Measurements from ENCODE around the gene MANEAL.
A peak's percentile ranks its signal among the peaks of the same experiment; 100 is the strongest.

The MANEAL gene

DNA sequence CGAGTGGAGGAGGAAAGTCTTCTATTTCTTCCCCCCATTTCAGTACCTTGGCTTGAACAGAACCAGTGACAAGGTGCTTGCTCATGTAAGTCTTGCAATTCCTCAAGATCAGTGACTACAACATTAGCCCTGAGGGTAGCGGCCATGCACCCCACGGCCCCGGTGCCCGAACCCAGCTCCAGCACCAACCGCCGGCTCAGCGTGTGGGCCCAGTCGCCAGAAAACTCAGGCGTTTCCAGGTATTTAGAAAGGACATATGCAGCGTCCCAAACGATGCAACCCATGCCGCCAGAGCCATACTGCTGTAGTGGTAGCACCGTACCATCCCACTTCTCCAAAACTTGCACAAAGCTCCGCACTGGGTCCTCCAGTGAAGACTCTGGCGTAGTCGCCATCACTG is 11.2 kb upstream of the MANEAL start:
- no peak for DNase-seq (ENCODE audit: low spot score)

- no peak for DNase-seq (ENCODE audit: low spot score)
These were observed 532 bp upstream of the MANEAL start for GRCh38 chr1:37792943-37793686.

GRCh38 chr1:37794372-37795339 is 1.0 kb downstream of the MANEAL start:
- peak; percentile 50 for DNase-seq (ENCODE audit: low spot score)

- peak; percentile 87 for DNase-seq (ENCODE audit: low spot score)
These were observed 1.9 kb downstream of the MANEAL start for GRCh38 chr1:37795340-37796125.

DNA sequence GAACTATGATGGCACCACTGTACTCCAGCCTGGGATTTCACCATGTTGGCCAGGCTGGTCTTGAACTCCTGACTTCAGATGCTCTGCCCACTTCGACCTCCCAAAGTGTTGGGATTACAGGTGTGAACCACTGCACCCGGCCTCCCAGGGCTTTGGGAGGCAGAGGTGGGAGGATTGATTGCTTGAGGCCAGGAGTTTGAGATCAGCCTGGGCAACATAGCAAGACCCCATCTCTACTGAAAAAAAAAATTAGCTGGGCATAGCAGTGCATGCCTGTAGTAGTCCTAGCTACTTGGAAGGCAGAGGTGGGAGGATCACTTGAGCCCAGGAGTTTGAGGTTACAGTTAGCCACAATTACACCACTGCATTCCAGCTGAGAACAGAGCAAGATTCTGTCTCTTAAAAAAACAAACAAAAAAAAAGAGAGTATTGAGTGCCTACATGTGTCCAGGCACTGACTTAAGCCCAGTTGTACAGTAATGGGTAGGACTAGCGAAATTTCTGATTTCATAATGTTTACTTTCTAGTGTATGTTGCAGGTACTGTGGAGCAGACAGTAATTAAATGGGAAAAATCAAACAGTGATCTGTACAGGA is 4.2 kb downstream of the MANEAL start:
- DNase-seq (ENCODE audit: low spot score): no peak

- DNase-seq (ENCODE audit: low spot score): no peak
These were observed 8.8 kb downstream of the MANEAL start for GRCh38 chr1:37802439-37802838.

GRCh38 chr1:37807220-37807554 is 13.5 kb downstream of the MANEAL start:
- no peak for DNase-seq (ENCODE audit: low spot score)

DNA sequence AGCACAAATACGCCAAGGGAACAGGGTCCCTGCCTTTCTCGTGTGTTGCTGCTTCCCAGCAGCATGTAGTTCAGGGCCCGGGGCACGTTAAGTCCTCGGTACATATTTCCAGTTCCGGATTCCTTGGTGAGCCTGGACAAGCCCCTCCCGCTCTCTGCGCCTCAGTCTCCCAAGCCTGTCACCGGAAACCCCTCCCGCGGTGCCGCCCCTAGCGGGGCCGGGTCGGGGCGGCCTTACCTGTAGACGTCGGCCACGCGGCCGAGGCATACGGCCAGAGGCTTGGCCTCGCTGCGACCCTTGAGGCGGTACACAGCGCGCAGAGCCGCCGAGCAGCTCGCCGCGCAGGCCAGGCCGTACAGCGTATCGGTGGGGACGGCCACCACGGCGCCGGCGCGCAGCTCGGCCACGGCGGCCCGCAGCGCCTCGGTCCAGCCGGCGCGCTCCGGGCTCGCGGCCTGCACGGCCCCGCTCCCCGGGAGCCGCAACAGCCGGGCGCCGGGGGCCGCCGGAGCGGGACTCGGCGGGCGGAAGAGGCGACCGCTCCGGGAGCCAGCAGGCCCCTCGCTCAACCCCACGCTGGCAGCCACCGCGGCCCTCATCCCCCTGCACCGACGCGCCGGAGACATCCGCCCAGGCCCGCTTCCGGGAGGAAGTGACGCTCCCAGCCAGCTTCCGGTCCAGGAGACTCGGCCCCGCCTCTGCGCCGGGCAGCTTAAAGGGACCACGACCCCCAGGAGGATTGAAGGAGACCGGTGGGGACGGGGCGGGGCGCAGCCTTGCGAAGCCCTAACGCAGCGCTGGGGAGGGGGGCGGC is 14.1 kb downstream of the MANEAL start, which contains the start of the genes C1orf122 and YRDC:
Gene C1orf122, plus strand, starts transcription at position 236 of the 814 bp plus-strand sequence. CDS start 615 bp downstream, outside the sequence.
Gene YRDC, minus strand, starts transcription at position 654 of the 814 bp plus-strand sequence. Its CDS starts 28 bp downstream, at position 626.
- DNase-seq (ENCODE audit: low spot score): peak; percentile 96

DNA sequence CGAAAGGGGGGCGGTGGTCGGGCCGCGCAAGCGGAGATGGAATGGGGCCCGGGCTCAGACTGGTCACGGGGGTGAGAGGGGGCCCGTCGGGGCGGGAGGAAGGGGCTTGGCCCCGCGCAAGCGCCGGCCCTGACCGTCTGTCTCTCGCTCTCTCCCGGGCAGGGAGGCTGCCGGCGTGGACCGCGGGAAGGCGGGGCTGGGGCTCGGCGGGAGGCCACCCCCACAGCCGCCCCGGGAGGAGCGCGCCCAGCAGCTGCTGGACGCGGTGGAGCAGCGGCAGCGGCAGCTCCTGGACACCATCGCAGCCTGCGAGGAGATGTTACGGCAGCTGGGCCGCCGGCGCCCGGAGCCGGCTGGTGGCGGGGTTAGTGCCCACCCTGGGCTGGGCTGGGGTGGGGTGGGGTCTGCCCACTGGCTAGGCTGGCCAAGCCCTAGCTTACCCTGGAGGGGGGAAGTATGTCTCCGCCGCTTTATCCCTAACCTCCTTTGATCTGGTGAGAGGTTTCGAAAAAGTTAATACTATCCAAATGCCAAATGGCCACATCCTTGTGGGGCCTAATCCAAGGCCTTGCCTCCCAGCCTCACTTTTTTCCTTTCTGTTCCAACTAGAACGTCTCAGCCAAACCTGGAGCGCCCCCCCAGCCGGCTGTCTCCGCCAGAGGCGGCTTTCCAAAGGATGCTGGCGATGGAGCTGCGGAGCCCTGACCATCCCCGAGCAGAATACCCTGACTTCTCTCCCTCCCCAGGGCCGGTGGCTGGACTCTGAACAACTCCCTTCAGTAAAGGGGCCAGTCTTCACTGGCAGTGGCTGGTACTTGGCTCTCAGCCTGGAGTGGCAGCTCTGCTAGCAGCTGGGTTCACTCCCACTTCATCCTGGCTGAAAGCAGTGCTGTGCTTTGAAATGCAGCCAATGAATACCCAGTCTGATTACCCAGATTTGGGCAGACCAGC is 15.0 kb downstream of the MANEAL start:
- DNase-seq (ENCODE audit: low spot score): peak; percentile 71

DNA sequence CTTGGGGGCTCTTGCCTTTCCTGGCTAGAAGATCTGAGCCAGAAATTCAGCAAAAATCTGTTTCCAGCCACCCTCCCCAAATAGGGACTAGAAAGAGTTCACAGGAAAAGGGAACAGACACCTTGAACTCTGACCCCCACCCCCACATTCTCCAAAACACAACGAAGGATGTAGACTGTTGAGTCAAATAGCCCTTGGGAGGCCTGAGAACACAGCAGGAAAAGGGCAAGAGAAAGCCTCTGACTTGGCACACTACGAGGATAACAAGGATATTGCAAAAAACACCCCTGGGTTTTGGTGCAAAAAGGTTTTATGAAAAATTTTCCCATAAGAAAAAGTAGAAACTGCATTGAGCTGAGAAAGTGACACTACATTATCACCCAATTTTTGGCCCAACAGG is 16.3 kb downstream of the MANEAL start:
- DNase-seq (ENCODE audit: low spot score): no peak

DNA sequence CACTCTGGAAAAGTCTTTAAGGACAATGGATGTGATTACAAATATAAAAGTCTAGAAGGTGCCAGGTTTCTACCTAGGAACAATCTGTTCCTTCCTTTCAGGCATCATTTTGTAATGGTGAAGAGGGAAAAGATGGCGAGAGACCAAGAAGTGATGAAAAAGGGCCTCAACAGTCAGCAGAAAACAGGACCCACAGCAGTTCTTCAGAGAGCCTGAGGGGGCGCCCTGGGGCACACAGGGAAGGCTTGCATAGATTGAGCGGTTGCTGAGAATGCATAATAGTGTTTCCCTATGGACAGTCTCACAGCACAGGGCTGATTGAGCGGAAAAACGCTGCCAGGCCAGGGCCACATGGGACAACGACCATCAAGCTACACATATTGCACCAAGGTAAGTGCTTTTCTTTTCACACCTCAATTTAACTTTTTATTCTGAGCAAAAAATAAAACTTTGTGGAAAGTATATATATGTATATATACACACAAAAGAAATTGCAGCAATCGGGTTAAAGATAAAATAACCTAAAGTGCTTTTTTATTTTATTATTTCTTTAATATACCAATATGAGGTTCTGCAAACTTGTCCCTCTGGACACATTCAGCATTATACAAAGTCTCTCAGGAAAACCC is 17.5 kb downstream of the MANEAL start:
- DNase-seq (ENCODE audit: low spot score): peak; percentile 81

DNA sequence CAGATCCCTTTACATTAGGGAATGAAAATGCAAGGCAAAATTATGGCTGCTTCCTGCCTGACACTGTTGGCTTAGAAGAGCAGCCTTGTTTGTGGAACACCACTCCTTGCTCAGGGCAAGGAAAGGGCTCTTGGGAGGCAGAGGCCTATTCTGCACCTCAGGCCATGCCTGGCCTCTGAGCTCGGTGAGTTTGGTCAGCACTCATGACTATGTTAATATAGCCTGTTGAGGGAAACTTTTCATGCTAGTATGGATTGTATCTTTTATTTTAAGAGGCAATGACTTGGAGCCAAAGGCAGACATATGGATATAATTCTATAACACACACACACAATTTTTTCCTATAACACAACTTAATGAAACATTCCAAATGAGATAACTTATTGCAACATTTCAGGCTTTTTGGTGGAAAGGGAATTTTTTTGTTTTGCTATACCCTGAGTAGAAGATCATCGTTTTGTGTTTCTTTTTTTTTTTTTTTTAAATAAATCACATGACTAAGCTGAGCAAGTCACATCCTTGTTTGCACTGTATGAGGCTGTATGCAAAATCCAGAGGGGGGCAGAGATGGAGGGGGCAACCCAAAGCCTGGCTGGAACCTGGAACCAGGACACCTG is 20.0 kb downstream of the MANEAL start:
- no peak for DNase-seq (ENCODE audit: low spot score)

GRCh38 chr1:37814252-37814651 is 20.6 kb downstream of the MANEAL start:
- DNase-seq (ENCODE audit: low spot score): no peak

- no peak for DNase-seq (ENCODE audit: low spot score)
These were observed 23.8 kb downstream of the MANEAL start for GRCh38 chr1:37817481-37817880.

- DNase-seq (ENCODE audit: low spot score): no peak
These were observed 27.8 kb downstream of the MANEAL start for GRCh38 chr1:37821481-37821880.

- DNase-seq (ENCODE audit: low spot score): no peak
These were observed 29.5 kb downstream of the MANEAL start for GRCh38 chr1:37822906-37823815.

DNA sequence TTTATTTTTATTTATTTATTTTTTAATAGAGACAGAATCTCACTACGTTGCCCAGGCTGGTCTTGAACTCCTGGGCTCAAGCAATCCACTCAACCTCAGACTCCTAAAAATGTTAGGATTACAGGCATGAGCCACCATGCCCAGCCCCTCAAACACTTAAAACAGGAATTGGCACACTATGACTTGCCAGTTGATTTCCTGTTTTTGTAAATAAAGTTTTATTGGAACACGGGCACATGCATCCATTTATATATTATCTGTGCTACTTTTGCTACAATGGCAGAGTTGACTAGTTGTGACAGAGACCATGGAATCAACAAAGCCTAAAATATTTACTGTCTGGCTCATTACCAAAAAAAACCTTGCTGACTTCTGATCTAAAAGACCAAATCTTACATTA is 30.4 kb downstream of the MANEAL start:
- no peak for DNase-seq (ENCODE audit: low spot score)

DNA sequence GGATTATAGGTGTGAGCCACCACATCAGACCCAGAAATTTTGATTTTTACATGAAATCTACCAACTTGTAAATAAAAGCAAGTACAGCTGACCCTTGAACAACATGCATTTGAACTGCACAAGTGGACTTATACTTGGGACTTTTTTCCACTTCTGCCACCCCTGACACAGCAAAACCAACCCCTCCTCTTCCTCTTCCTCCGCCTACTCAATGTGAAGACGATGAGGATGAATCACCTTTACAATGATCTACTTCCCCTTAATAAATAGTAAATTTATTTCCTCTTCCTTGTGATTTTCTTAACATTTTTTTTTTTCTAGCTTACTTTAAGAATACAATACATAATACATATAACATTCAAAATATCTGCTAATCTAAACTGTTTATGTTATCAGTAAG is 31.9 kb downstream of the MANEAL start:
- no peak for DNase-seq (ENCODE audit: low spot score)

Measured in ecto neural progenitor cell (in vitro differentiated cells).